HepG2 (cell line): ENCODE results near the gene ZNF264. TPM values are rescaled to one million over a fixed set of nuclear protein-coding genes. Genes with fewer than 3 reads are reported as not detected.

Experiments used
- ATAC-seq: fragments of 200-7000 bp; cut with Tn5 transposase; 3 replicates; pipeline ENCODE4 v1.9.1; 2020; ENCODE audit warnings: mild to moderate bottlenecking, moderate library complexity
- BruUV-seq: library from RNA; stranded (reverse); fragments of 400-500 nt; replicated peaks from 2 replicates; lab custom pipeline; 2021; lab: Mats Ljungman, UMichigan
- CTCF ChIA-PET: fragments of 300-600 bp; formaldehyde crosslinking; extraction: SDS; loops from one replicate; lab custom pipeline; 2021; ENCODE audit warnings: low total read pairs, inconsistent platforms, low intra/inter-chr PET ratio; lab: Yijun Ruan, JAX
- POLR2A ChIA-PET: fragments of 350-600 bp; sonication (Branson Sonifier 250); formaldehyde crosslinking; loops from one replicate; lab custom pipeline; 2020; ENCODE audit warnings: antibody characterized with exemption, inconsistent platforms; lab: Yijun Ruan, JAX
- DNase-seq: peaks from one replicate; pipeline ENCODE4 v3.0.0-alpha.2; 2015; ENCODE audit warnings: low spot score
- FAIRE-seq: peaks from 3 replicates; lab custom pipeline; 2011; peaks lifted over from hg19 to GRCh38; lab: Jason Lieb, UNC
- H2AFZ ChIP-seq: one replicate; pipeline ENCODE4 v1.6.1; 2011; ENCODE audit warnings: low read length, inconsistent platforms
- H3K27ac ChIP-seq: fragments of 300-600 bp; 3 replicates; pipeline ENCODE4 v1.8.0; 2011; ENCODE audit warnings: mixed run types, mild to moderate bottlenecking, mixed read lengths, low read length, inconsistent platforms; ENCODE audit not compliant: insufficient read depth; ENCODE audit errors: extremely low read length
- H3K27me3 ChIP-seq, 2 experiments: fragments of 200-600 bp in 1 of 2; 2 replicates in 1 of 2; 3 replicates in 1 of 2; pipeline versions ENCODE4 v1.6.0 to v1.8.0; 2011; ENCODE audit warnings: low read length in 2 of 2, mild to moderate bottlenecking in 2 of 2, moderate library complexity in 2 of 2, inconsistent platforms in 1 of 2; ENCODE audit not compliant: insufficient read depth in 2 of 2, control insufficient read depth in 1 of 2
- H3K36me3 ChIP-seq, 2 experiments: fragments of 200-600 bp in 1 of 2; replicated peaks in 1 of 2; 2 replicates in 1 of 2; 3 replicates in 1 of 2; pipeline versions ENCODE4 v1.5.1 to v1.8.0; 2011; ENCODE audit warnings: low read length in 2 of 2, inconsistent platforms in 1 of 2; ENCODE audit not compliant: insufficient read depth in 2 of 2, control insufficient read depth in 1 of 2
- H3K4me1 ChIP-seq: 2 replicates; pipeline ENCODE4 v1.5.1; 2012; ENCODE audit warnings: low read length, inconsistent platforms; ENCODE audit not compliant: insufficient read depth
- H3K4me2 ChIP-seq: 2 replicates; pipeline ENCODE4 v1.6.0; 2011; ENCODE audit warnings: low read depth, low read length, inconsistent platforms
- H3K4me3 ChIP-seq, 3 experiments: fragments of 200-600 bp in 1 of 3; sonication (generic), shearing (Covaris generic) in 1 of 3; replicated peaks in 1 of 3; 2 replicates each; pipeline ENCODE4 v1.5.1; 2011 to 2016; ENCODE audit warnings: low read length in 3 of 3, inconsistent platforms in 2 of 3, low read depth in 2 of 3, mild to moderate bottlenecking in 2 of 3, control low read depth in 1 of 3, mixed read lengths in 1 of 3; ENCODE audit not compliant: insufficient read depth in 1 of 3
- H3K79me2 ChIP-seq: one replicate; pipeline ENCODE4 v1.6.1; 2011; ENCODE audit warnings: low read length, inconsistent platforms; ENCODE audit not compliant: insufficient read depth
- H3K9ac ChIP-seq: 2 replicates; pipeline ENCODE4 v1.6.0; 2011; ENCODE audit warnings: mild to moderate bottlenecking, low read depth, low read length, inconsistent platforms; ENCODE audit not compliant: insufficient read depth
- H3K9me3 ChIP-seq: 2 replicates; pipeline ENCODE4 v1.5.1; 2012; ENCODE audit warnings: mild to moderate bottlenecking, low read length
- H4K20me1 ChIP-seq: 2 replicates; pipeline ENCODE4 v1.6.0; 2011; ENCODE audit warnings: inconsistent platforms, mild to moderate bottlenecking, low read length, moderate library complexity; ENCODE audit not compliant: insufficient read depth
- ZNF124 ChIP-seq: sonication (generic); formaldehyde crosslinking; IDR thresholded peaks from 2 replicates; pipeline ENCODE4 v1.4.0; 2020; ENCODE audit warnings: missing genetic modification reagents
- WGBS: methylation state at CpG from one replicate; pipeline ENCODE4 v1.1.6; 2017; ENCODE audit warnings: low lambda C conversion rate; 5-methylcytosine and 5-hydroxymethylcytosine counted together
- in situ Hi-C: cut with HindIII; loops from 2 replicates; pipeline ENCODE4 v1.10.0; 2017; ENCODE audit warnings: low pct_unique_long_range_greater_than_20kb; ENCODE audit not compliant: extremely low pct_ligation_motif_present
- intact Hi-C: fragments of 100-400 bp; cut with micrococcal nuclease; formaldehyde crosslinking; loops from one replicate; pipeline ENCODE4 v1.10.0; 2022; ENCODE audit not compliant: unreplicated experiment
- polyA plus RNA-seq, 8 experiments: library from polyadenylated mRNA; depleted of rRNA in 3 of 8; stranded (reverse) in 7 of 8; unstranded in 1 of 8; fragments of >200 nt; fragmentation: Illumina TruSeq in 4 of 8; extraction: Trizol in 4 of 8; gene quantifications; 2 replicates each; pipeline versions ENCODE4 v1.2.1 to v1.2.3, GENCODE V29; 2011 to 2016; ENCODE audit warnings: low read depth in 4 of 8, missing spikeins in 1 of 8, mixed read lengths in 1 of 8; ENCODE audit not compliant: insufficient read depth in 1 of 8
- total RNA-seq, 5 experiments: library from RNA; depleted of rRNA; stranded (reverse); fragments of >200 nt; fragmentation: Illumina TruSeq; extraction: Trizol; gene quantifications; 2 replicates each; pipeline ENCODE4 v1.2.3, GENCODE V29; 2016; ENCODE audit warnings: low read depth in 1 of 5
- TF ChIP-seq, protein P1 (sequence below): sonication (generic); formaldehyde crosslinking; IDR thresholded peaks from 2 replicates; pipeline ENCODE4 v1.5.1; 2020; ENCODE audit warnings: mild to moderate bottlenecking, missing genetic modification reagents, moderate library complexity
- TF ChIP-seq, protein P2 (sequence below): sonication (generic); formaldehyde crosslinking; IDR thresholded peaks from 2 replicates; pipeline ENCODE4 v1.5.1; 2020; ENCODE audit warnings: mild to moderate bottlenecking, missing genetic modification reagents

Gene ZNF264
- total and polyA plus RNA-seq, 2 of the 13 experiments (the other 11 are each of a cell fraction or from before 2014, with no cell fraction given): 3.5 to 17.6 TPM

DNA sequence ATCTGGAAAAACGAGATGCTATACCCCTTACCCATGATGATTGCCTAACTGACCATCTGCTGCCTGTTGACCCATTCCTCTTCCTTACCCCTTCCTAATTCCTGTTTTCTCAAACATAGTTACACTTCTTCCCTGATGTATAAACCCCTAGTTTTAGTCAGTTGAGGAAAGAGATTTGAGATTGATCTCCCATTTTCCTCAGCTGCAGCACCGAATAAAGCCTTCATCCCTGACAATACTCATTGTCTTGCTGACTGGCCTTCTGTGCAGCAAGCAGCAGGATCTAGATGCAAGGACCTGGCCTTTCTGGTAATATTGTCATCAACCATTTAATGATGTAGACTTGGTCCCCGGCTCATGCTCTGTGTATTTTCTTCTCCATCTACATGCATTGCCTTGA, 999 bp upstream of the ZNF264 start:
- no peak overlapping the region for H3K4me2 ChIP-seq

More for the DNA sequence above, 999 bp upstream of the ZNF264 start:
- Histone ChIP-seq H3K4me1 (peaks cover 22% of the 10 kb centered on the region), H3K27me3 (no peaks in the 10 kb centered on the region; a peak in 1 of 5 replicates), H4K20me1 (peaks cover 5% of the 10 kb centered on the region; the same call in 1 of the 2 replicates), H3K79me2 (peaks cover 20% of the 10 kb centered on the region), H3K36me3 (peaks cover 6 to 22% of the 10 kb centered on the region in 2 experiments; a peak in 4 of 5 replicates), H3K9me3 (peaks cover 19% of the 10 kb centered on the region), H3K4me3 (no peak overlapping the region), H3K9ac (no peak overlapping the region), H2AFZ (no peak overlapping the region), H3K27ac (no peak overlapping the region)
- in situ Hi-C loops: no loop called here
- DNase-seq (no peak), ATAC-seq (no peak), FAIRE-seq (no peak)
- POLR2A ChIA-PET: interaction anchor here (1.3 kb wide), 1 partner anchor 15 kb away, joined by 4 read pairs; no protein-coding TSS in a partner anchor
- TF ChIP-seq, protein P1, sequence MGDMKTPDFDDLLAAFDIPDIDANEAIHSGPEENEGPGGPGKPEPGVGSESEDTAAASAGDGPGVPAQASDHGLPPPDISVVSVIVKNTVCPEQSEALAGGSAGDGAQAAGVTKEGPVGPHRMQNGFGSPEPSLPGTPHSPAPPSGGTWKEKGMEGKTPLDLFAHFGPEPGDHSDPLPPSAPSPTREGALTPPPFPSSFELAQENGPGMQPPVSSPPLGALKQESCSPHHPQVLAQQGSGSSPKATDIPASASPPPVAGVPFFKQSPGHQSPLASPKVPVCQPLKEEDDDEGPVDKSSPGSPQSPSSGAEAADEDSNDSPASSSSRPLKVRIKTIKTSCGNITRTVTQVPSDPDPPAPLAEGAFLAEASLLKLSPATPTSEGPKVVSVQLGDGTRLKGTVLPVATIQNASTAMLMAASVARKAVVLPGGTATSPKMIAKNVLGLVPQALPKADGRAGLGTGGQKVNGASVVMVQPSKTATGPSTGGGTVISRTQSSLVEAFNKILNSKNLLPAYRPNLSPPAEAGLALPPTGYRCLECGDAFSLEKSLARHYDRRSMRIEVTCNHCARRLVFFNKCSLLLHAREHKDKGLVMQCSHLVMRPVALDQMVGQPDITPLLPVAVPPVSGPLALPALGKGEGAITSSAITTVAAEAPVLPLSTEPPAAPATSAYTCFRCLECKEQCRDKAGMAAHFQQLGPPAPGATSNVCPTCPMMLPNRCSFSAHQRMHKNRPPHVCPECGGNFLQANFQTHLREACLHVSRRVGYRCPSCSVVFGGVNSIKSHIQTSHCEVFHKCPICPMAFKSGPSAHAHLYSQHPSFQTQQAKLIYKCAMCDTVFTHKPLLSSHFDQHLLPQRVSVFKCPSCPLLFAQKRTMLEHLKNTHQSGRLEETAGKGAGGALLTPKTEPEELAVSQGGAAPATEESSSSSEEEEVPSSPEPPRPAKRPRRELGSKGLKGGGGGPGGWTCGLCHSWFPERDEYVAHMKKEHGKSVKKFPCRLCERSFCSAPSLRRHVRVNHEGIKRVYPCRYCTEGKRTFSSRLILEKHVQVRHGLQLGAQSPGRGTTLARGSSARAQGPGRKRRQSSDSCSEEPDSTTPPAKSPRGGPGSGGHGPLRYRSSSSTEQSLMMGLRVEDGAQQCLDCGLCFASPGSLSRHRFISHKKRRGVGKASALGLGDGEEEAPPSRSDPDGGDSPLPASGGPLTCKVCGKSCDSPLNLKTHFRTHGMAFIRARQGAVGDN (CRISPR knock-in tag): no peak
- TF ChIP-seq, protein P2, sequence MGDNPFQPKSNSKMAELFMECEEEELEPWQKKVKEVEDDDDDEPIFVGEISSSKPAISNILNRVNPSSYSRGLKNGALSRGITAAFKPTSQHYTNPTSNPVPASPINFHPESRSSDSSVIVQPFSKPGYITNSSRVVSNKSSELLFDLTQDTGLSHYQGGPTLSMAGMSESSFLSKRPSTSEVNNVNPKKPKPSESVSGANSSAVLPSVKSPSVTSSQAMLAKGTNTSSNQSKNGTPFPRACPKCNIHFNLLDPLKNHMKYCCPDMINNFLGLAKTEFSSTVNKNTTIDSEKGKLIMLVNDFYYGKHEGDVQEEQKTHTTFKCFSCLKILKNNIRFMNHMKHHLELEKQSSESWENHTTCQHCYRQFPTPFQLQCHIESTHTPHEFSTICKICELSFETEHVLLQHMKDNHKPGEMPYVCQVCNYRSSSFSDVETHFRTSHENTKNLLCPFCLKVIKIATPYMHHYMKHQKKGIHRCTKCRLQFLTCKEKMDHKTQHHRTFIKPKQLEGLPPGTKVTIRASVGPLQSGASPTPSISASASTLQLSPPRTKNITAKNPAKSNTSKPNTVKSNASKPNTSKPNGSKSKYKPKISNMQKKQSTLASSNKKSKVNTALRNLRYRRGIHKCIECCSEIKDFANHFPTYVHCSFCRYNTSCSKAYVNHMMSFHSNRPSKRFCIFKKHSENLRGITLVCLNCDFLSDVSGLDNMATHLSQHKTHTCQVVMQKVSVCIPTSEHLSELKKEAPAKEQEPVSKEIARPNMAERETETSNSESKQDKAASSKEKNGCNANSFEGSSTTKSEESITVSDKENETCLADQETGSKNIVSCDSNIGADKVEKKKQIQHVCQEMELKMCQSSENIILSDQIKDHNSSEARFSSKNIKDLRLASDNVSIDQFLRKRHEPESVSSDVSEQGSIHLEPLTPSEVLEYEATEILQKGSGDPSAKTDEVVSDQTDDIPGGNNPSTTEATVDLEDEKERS: no peak
- peak; percentile 100 for TF ChIP-seq ZNF124 (CRISPR knock-in tag)
- 50% methylated on average over 3 of the region's 3 CpGs for WGBS
- no TSS peak for BruUV-seq
- intact Hi-C loops: no loop called here
- CTCF ChIA-PET: no interaction called here
